GM12801 (cell line): ENCODE measurements around the gene CCDC85A.

Experiments
- CTCF ChIP-seq: IDR thresholded peaks from one replicate; pipeline ENCODE4 v1.5.1; 2011; ENCODE audit warnings: control low read depth; ENCODE audit not compliant: insufficient read length; ENCODE audit errors: extremely low read depth

Gene CCDC85A

GRCh38 chr2:56183643-56184499 lies at the start of gene CCDC85A:
TSS of gene CCDC85A (plus strand) at chr2:56183990. CDS start at chr2:56184625, 635 bp downstream.
- no peak for TF ChIP-seq CTCF

GRCh38 chr2:56134861-56135260 lies 48.9 kb upstream of the CCDC85A start:
- TF ChIP-seq CTCF = no peak

GRCh38 chr2:56147907-56148306 lies 35.9 kb upstream of the CCDC85A start:
- TF ChIP-seq CTCF = no peak

GRCh38 chr2:56148825-56149224 lies 35.0 kb upstream of the CCDC85A start:
- TF ChIP-seq CTCF = no peak

- TF ChIP-seq CTCF = no peak
Measured at GRCh38 chr2:56151841-56152240, 31.9 kb upstream of the CCDC85A start.

- no peak for TF ChIP-seq CTCF
Measured at GRCh38 chr2:56155188-56155587, 28.6 kb upstream of the CCDC85A start.

GRCh38 chr2:56167616-56168562 lies 15.9 kb upstream of the CCDC85A start:
- no peak for TF ChIP-seq CTCF
